Stimulated activated CD8-positive, alpha-beta memory T cell treated with anti-CD3 and anti-CD28 coated beads, Interleukin-4, amount 100 ng/mL, for 1 hour (primary cell): Measurements from ENCODE around the gene LRRTM3.

Source experiments
- DNase-seq, 2 donors: peaks; one replicate each; pipeline ENCODE4 v3.0.0-alpha.2; 2020; ENCODE audit warnings: low read depth in 2 of 2, low spot score in 1 of 2

The LRRTM3 gene

DNA sequence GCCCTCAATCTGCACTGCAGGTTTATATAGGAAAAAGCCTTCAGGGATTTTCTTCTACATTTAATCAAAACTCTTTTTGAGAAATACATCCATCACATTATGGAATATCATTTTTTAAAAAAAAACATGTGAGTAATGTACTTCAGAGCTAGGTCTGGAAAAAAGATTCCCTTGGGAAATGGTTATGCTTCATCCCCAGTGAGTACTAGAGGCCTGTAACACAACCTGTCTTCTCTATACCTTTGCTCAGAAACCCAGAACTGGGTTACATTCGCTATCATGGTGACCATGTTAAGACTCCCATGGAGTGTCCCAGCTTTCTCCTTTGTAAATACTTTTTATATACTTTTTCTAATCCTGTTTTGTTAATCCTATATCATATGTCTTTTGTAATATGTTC lies 186.9 kb downstream of the LRRTM3 start:
- no peak for DNase-seq

DNA sequence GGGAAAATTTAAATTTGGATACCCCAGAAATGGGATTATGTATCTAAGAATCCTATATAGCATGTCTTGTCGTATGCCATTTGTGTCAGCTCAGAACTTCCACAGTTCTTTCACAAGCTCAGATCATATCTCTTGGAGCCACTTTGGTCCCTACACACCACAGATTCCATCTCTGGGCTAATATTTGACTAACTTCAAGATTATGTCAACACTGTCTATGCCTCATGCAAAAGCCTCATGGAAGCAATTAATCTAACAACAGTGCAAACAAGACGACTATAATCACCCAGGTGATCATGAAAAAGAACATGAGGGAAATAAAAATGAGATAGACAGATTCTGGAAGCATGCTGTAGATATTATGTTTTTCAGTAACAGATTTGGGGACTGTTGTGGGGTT lies 189.1 kb downstream of the LRRTM3 start:
- no peak for DNase-seq

- no peak for DNase-seq
Measured at GRCh38 chr10:67115972-67116371, 190.1 kb downstream of the LRRTM3 start.

- DNase-seq = no peak
Measured at GRCh38 chr10:67119651-67120050, 193.8 kb downstream of the LRRTM3 start.

DNA sequence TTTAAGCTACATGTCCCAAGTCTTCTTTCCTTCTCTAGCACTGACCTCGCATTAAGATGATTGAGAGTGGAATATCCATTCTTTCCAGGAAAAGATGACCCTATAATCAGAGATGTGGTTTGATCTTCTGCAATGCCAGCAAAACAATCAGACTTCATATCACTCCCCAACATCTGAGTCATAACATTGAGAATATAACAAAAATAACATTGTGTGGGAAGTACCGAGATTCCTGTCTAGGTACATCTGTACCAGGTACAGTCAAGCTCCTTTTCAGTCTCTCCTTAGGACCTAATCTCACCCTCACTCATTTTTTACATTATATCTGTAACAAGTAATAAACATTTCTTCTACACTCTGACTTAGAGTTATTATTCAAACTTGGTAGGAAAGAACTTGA lies 201.6 kb downstream of the LRRTM3 start:
- no peak for DNase-seq

GRCh38 chr10:67140641-67141040 lies 214.8 kb downstream of the LRRTM3 start:
- no peak for DNase-seq

GRCh38 chr10:67141300-67141699 lies 215.5 kb downstream of the LRRTM3 start:
- DNase-seq = no peak

GRCh38 chr10:67144530-67144929 lies 218.7 kb downstream of the LRRTM3 start:
- DNase-seq = no peak
